ENCODE results near the gene ATP6V1G2.

Gene ATP6V1G2

DNA sequence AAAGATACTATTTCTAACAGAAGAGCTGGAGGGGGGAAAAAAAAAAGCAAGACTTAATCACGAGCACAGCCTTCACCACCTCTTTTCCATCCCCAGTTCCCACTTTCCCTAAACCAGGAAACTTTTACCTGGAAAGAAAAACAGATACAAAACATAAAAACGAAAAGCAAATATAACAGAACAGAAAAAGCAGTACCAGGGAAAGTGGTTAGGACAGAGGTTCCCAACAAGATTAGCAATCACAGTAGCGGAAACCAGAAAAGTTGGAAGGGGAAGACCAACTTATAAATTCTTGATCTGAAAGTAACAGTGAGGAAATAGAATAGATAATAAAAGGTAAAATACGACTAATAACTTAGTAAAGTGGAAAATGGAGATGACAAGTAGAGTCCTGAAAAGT lies 5.8 kb downstream of the ATP6V1G2 start:
- Histone ChIP-seq H3K27ac (peak overlapping the region; percentile 92 to 99 (median 97); a peak in 21 of 22 replicates), H4K20me1 (peaks cover 54 to 58% (median 56%) of the 10 kb centered on the region in 11 experiments), H3K4me3 (peak overlapping the region; percentile 74 to 91 (median 86)), H3K4me2 (peak overlapping the region; percentile 91 to 99 (median 98)), H3K36me3 (peaks cover 50 to 54% (median 52%) of the 10 kb centered on the region in 11 experiments), H3K9ac (peak overlapping the region; percentile 91 to 99 (median 96)), H3K9me3 (replicated peaks in 1 of 11) (no peaks in the 10 kb centered on the region), H3K27me3 (no peaks in the 10 kb centered on the region), H3K4me1 (peaks cover 52 to 76% (median 61%) of the 10 kb centered on the region in 10 experiments)
- TF ChIP-seq Cebpa-rat (IDR thresholded peaks at IDR 0.05): no peak

DNA sequence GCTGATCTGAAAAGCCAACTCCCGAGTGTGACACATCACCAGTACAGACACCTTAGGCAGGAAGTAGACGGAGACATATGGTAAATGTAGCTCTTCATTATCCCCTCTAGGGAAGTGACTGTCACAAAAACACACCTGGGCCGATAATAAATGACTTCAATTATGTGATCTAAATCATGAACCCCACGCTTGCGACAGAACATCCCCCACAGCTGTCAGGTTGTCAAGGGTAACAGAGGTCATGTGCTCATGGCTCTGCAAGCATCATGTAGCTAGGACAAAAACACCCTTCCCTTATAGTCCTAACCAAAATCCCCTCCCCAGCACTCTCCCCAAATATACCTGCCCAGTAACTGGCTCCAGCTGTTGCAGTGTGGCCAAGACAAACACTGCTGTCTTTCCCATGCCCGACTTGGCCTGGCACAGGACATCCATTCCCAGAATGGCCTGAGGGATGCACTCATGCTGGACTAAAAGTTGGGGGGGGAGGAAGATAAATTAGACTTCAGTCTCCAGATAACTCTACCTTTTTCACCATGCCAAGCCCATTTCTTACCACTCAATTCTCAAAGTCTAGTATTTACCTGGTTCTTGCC lies 7.5 kb downstream of the ATP6V1G2 start:
- Histone ChIP-seq H3K27ac (peak overlapping the region in 1 of 11 experiments; percentile 1; a peak in 1 of 22 replicates), H3K9me3 (replicated peaks in 1 of 11) (no peaks in the 10 kb centered on the region), H4K20me1 (peaks cover 72 to 75% (median 73%) of the 10 kb centered on the region in 11 experiments), H3K36me3 (peaks cover 67 to 72% (median 69%) of the 10 kb centered on the region in 11 experiments), H3K4me2 (peak overlapping the region; percentile 91 to 99 (median 98)), H3K4me1 (peaks cover 39 to 77% (median 48%) of the 10 kb centered on the region in 10 experiments), H3K27me3 (no peaks in the 10 kb centered on the region), H3K4me3 (peak overlapping the region; percentile 74 to 91 (median 86); a peak in 19 of 20 replicates), H3K9ac (peak overlapping the region; percentile 91 to 99 (median 96))
- no peak for TF ChIP-seq Cebpa-rat (IDR thresholded peaks at IDR 0.05)

DNA sequence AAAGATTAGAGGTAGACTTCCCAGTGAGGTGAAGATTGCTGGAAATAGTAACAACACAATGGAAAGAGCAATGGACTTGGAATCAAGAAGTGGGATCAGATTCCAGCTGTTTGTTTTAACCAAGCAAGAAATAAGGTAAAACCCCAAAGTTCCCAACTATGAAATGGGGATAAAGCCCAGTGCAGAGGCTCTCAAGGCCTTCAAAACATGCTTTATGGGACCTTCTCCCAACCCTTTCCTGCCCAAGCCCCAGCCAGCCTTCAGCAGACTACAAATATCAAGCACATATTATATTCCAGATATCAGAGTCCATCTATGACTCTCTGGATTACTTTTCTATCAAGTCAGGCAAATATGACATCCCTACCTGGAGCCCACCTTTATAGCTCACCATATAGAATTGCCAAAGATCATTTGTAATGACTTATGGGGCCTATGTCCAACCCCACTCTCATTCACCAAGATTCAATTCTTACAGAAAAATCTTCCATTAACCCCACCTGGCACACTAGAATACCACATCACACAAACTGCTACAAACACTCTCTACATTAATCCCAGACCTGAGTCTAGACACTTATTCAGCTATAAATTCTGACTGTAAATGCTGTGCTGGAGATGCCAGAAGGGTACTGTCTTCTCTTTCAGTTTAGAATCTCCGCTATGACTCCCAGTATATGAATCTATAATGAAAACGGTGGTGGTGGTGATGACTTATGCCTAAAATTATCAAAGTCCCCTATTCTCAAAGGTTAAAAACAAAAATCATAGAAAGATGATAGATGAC lies 10.7 kb downstream of the ATP6V1G2 start:
- H3K36me3 ChIP-seq: peaks cover 97 to 100% (median 99%) of the 10 kb centered on the region in 11 experiments
- peaks cover 98 to 100% (median 100%) of the 10 kb centered on the region in 11 experiments for H4K20me1 ChIP-seq
- H3K4me3 ChIP-seq: no peak overlapping the region
- TF ChIP-seq Cebpa-rat (IDR thresholded peaks at IDR 0.05): no peak
- H3K9me3 ChIP-seq (replicated peaks in 1 of 11): no peaks in the 10 kb centered on the region
- H3K9ac ChIP-seq: peak overlapping the region in 4 of 11 experiments; percentile 3 to 33 (median 17); a peak in 8 of 22 replicates
- peaks cover 26 to 64% (median 38%) of the 10 kb centered on the region in 10 experiments for H3K4me1 ChIP-seq
- H3K4me2 ChIP-seq: peak overlapping the region in 1 of 11 experiments; percentile 91; a peak in 1 of 22 replicates
- no peaks in the 10 kb centered on the region for H3K27me3 ChIP-seq
- H3K27ac ChIP-seq: no peak overlapping the region

DNA sequence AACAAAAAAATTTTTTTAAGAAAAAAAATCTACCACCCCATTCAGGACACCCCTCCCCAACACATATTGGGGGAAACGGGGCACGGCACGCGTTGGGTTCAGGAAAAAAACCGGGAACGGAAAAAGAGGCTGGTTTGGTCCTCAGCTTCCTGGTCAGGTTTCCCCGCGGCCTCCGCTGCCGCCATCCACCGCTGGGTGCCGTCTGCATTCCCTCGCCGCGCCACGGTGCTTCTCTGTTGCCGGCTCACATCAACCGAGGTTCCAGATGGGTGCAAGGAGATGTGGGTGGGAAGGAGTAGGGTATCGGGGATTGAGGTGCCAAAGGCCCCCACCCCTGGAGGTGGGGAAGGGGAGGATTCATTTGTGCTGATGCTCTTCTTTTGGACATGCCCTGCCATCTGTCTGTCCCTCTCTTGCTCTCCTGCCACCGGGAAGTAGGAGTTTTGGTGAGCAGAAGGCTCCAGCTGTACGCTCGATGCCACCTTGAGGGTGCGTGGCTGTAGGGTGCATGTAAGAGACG lies 11.8 kb downstream of the ATP6V1G2 start:
- TF ChIP-seq Cebpa-rat (IDR thresholded peaks at IDR 0.05): no peak
- H3K27ac ChIP-seq: no peak overlapping the region
- H3K4me3 ChIP-seq: no peak overlapping the region
- peaks cover 15 to 56% (median 29%) of the 10 kb centered on the region in 10 experiments for H3K4me1 ChIP-seq
- no peaks in the 10 kb centered on the region for H3K27me3 ChIP-seq
- peak overlapping the region in 3 of 11 experiments; percentile 1 to 19 (median 5); a peak in 1 of 22 replicates for H3K9ac ChIP-seq
- H3K9me3 ChIP-seq (replicated peaks in 1 of 11): no peaks in the 10 kb centered on the region
- H3K4me2 ChIP-seq: no peak overlapping the region; a peak in 1 of 22 replicates
- peaks cover 98 to 100% (median 99%) of the 10 kb centered on the region in 11 experiments for H3K36me3 ChIP-seq
- peaks cover 96 to 100% (median 99%) of the 10 kb centered on the region in 11 experiments for H4K20me1 ChIP-seq

DNA sequence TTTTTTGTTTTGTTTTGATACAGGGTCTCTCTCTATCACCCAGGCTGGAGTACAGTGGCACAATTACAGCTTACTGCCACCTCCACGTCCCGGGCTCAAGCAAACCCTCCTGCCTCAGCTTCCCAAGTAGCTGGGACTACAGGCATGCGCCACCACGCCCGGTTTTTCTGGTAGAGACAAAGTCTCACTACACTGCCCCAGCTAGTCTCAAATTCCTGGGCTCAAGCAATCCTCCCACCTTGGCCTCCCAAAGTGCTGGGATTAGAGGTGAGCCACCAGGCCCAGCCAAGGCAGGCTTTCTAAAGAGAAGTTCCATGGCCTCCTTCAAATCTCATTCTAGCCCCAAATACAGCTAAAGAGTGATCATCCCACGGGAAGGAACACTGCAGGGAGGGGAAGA lies 12.4 kb downstream of the ATP6V1G2 start:
- Histone ChIP-seq H3K27ac (no peak overlapping the region), H3K9me3 (replicated peaks in 1 of 11) (no peaks in the 10 kb centered on the region), H3K27me3 (no peaks in the 10 kb centered on the region), H3K4me3 (no peak overlapping the region), H3K4me1 (peaks cover 9 to 50% (median 23%) of the 10 kb centered on the region in 10 experiments), H4K20me1 (peaks cover 95 to 100% (median 99%) of the 10 kb centered on the region in 11 experiments), H3K9ac (peak overlapping the region in 3 of 11 experiments; percentile 1 to 60 (median 17); a peak in 3 of 22 replicates), H3K36me3 (peaks cover 95 to 100% (median 97%) of the 10 kb centered on the region in 11 experiments), H3K4me2 (no peak overlapping the region)
- no peak for TF ChIP-seq Cebpa-rat (IDR thresholded peaks at IDR 0.05)

DNA sequence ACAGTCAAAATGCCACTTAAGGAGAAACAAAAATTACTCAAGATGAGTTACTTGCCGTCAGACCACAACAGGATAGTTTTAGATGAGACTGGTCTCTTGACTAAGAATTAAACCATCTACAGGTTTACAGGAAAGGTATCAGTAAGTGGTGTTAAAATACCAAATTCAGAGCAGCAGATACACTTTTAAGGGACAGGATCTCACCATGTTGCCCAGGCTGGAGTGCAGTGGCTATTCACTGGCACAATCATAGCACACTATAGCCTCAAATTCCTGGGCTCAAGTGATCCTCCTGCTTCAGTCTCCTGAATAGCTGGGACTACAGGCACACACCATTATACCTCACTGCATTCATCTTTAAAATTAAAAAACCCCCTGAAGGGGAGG lies 13.0 kb downstream of the ATP6V1G2 start:
- Histone ChIP-seq H3K27ac (no peak overlapping the region), H3K9me3 (replicated peaks in 1 of 11) (no peaks in the 10 kb centered on the region), H3K36me3 (peaks cover 89 to 96% (median 91%) of the 10 kb centered on the region in 11 experiments), H3K27me3 (no peaks in the 10 kb centered on the region), H3K9ac (peak overlapping the region in 1 of 11 experiments; percentile 60; a peak in 1 of 22 replicates), H3K4me1 (peaks cover 4 to 44% (median 17%) of the 10 kb centered on the region in 10 experiments), H3K4me2 (no peak overlapping the region), H4K20me1 (peaks cover 89 to 100% (median 97%) of the 10 kb centered on the region in 11 experiments), H3K4me3 (no peak overlapping the region)
- TF ChIP-seq Cebpa-rat (IDR thresholded peaks at IDR 0.05): no peak

DNA sequence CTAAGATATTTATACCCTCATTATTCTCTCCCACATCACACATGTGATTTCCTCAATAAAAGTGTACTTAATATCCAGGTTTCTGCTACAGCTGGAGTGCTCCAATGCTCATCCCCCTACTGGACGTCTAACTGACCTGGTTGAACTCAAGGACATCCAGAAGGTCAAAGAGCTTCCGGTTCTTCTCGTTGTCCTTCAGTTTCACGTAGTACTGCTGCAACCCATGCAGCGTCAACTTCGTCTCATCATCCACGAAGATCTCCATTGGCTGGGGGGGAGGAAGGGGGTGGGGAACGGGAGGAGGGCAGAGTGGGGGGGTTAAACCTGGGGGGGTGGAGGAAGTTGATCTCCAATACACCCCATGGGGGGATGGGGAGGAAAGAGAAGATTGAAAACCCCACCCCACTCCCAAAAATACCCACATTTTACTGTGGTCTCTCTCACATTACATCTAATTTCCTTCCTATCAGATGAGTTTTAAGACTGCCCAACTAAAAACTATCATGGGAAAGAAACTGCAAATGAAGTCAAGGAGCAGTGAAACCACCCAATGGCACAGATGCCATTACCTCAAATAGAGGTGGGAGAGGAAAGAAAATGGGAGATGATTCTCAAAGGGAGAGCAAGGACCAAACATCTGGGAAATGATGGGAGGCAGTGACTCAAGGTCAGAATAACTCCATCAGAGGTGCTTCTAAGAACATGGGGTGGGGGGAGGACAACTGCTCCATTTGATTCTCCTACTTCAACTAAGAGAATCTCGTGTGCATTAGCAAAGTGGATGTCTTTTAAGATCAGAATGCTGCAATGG lies 13.6 kb downstream of the ATP6V1G2 start:
- H3K36me3 ChIP-seq: peaks cover 83 to 90% (median 85%) of the 10 kb centered on the region in 11 experiments
- H3K4me3 ChIP-seq: no peak overlapping the region
- TF ChIP-seq Cebpa-rat (IDR thresholded peaks at IDR 0.05): no peak
- H4K20me1 ChIP-seq: peaks cover 83 to 100% (median 92%) of the 10 kb centered on the region in 11 experiments
- no peaks in the 10 kb centered on the region for H3K27me3 ChIP-seq
- peaks cover 0 to 38% (median 13%) of the 10 kb centered on the region in 10 experiments; a peak in 12 of 20 replicates for H3K4me1 ChIP-seq
- no peak overlapping the region for H3K27ac ChIP-seq
- H3K9ac ChIP-seq: no peak overlapping the region
- no peaks in the 10 kb centered on the region for H3K9me3 ChIP-seq (replicated peaks in 1 of 11)
- no peak overlapping the region for H3K4me2 ChIP-seq
